SK-N-SH (cell line): ENCODE measurements around the gene SARDH. TPM values are rescaled to one million over a fixed set of nuclear protein-coding genes. Genes with fewer than 3 reads are reported as not detected.

Source experiments
- CTCF ChIA-PET: fragments of 300-600, 350-600 bp; formaldehyde crosslinking; extraction: SDS; loops from one replicate; lab custom pipeline; 2021; lab: Yijun Ruan, JAX
- POLR2A ChIA-PET: fragments of 350-600 bp; sonication (Branson Sonifier 250); formaldehyde crosslinking; extraction: SDS; loops from one replicate; lab custom pipeline; 2020; ENCODE audit warnings: antibody characterized with exemption, inconsistent platforms; lab: Yijun Ruan, JAX
- DNase-seq: peaks from one replicate; pipeline ENCODE4 v3.0.0; 2012
- H2AFZ ChIP-seq: fragments of 200-600 bp; sonication (generic); 2 replicates; pipeline ENCODE4 v1.8.1; 2016; ENCODE audit warnings: antibody characterized with exemption, mild to moderate bottlenecking, low read depth
- H3F3A ChIP-seq: fragments of 200-600 bp; sonication (generic); replicated peaks from 2 replicates; pipeline ENCODE3; 2016; ENCODE audit warnings: antibody characterized with exemption, mild to moderate bottlenecking; ENCODE audit not compliant: insufficient read depth
- H3K27ac ChIP-seq, 2 experiments: fragments of 200-500 bp in 1 of 2; fragments of 200-600 bp in 1 of 2; sonication (Bioruptor generic) in 1 of 2; sonication (generic), shearing (Covaris generic) in 1 of 2; 2 replicates each; pipeline versions ENCODE4 v1.5.1 to v1.6.1; 2014 to 2016; ENCODE audit warnings: low read depth in 2 of 2, inconsistent platforms in 1 of 2, low read length in 1 of 2, mild to moderate bottlenecking in 1 of 2, mixed read lengths in 1 of 2
- H3K27me3 ChIP-seq: fragments of 200-600 bp; sonication (generic), shearing (Covaris generic); 2 replicates; pipeline ENCODE4 v1.6.1; 2016; ENCODE audit warnings: mixed run types; ENCODE audit not compliant: insufficient read depth
- H3K36me3 ChIP-seq, 2 experiments: fragments of 200-500 bp in 1 of 2; fragments of 200-600 bp in 1 of 2; sonication (Bioruptor generic) in 1 of 2; sonication (generic) in 1 of 2; replicated peaks in 1 of 2; 2 replicates each; pipeline versions ENCODE3 to v1.5.1; 2014 to 2016; ENCODE audit warnings: low read length in 1 of 2, mild to moderate bottlenecking in 1 of 2; ENCODE audit not compliant: insufficient read depth in 2 of 2, control insufficient read depth in 1 of 2
- H3K4me1 ChIP-seq, 2 experiments: fragments of 200-500 bp in 1 of 2; fragments of 200-600 bp in 1 of 2; sonication (Bioruptor generic) in 1 of 2; sonication (generic), shearing (Covaris generic) in 1 of 2; 2 replicates each; pipeline versions ENCODE4 v1.5.1 to v1.6.1; 2014 to 2016; ENCODE audit warnings: low read depth in 1 of 2, low read length in 1 of 2, mixed run types in 1 of 2; ENCODE audit not compliant: insufficient read depth in 2 of 2, control insufficient read depth in 1 of 2
- H3K4me2 ChIP-seq: fragments of 200-600 bp; sonication (generic), shearing (Covaris generic); 2 replicates; pipeline ENCODE4 v1.6.1; 2017; ENCODE audit warnings: mixed run types
- H3K4me3 ChIP-seq, 2 experiments: fragments of 200-500 bp in 1 of 2; fragments of 200-600 bp in 1 of 2; sonication (Bioruptor generic) in 1 of 2; sonication (generic), shearing (Covaris generic) in 1 of 2; 2 replicates each; pipeline versions ENCODE4 v1.5.1 to v1.8.1; 2014 to 2016; ENCODE audit warnings: low read depth in 2 of 2, inconsistent platforms in 1 of 2, low read length in 1 of 2, mild to moderate bottlenecking in 1 of 2, mixed read lengths in 1 of 2, moderate library complexity in 1 of 2
- H3K79me2 ChIP-seq: fragments of 200-600 bp; sonication (generic); 2 replicates; pipeline ENCODE4 v1.8.1; 2017; ENCODE audit warnings: mild to moderate bottlenecking; ENCODE audit not compliant: insufficient read depth
- H3K9ac ChIP-seq: fragments of 200-600 bp; sonication (generic); 2 replicates; pipeline ENCODE4 v1.6.1; 2017; ENCODE audit warnings: mixed run types
- H3K9me2 ChIP-seq: fragments of 200-600 bp; sonication (generic); 2 replicates; pipeline ENCODE4 v1.6.1; 2017; ENCODE audit warnings: mixed run types
- H3K9me3 ChIP-seq: fragments of 200-600 bp; sonication (generic); 2 replicates; pipeline ENCODE4 v1.6.1; 2017; ENCODE audit warnings: mixed run types, mild to moderate bottlenecking, moderate library complexity
- H4K20me1 ChIP-seq: fragments of 200-600 bp; sonication (generic); 2 replicates; pipeline ENCODE4 v1.6.1; 2017; ENCODE audit warnings: mild to moderate bottlenecking, mixed run types; ENCODE audit not compliant: insufficient read depth
- EP300 ChIP-seq, 2 experiments: IDR thresholded peaks; 2 replicates each; pipeline versions ENCODE4 v1.4.0 to v1.6.1; 2012; ENCODE audit warnings: borderline replicate concordance in 1 of 2, low read depth in 1 of 2, low read length in 1 of 2
- FOSL2 ChIP-seq: IDR thresholded peaks from 2 replicates; pipeline ENCODE4 v1.4.0; 2012; ENCODE audit warnings: low read depth, mild to moderate bottlenecking, moderate library complexity, borderline replicate concordance
- FOXJ3 ChIP-seq: sonication (generic); formaldehyde crosslinking; IDR thresholded peaks from 2 replicates; pipeline ENCODE4 v1.5.1; 2020; ENCODE audit warnings: mild to moderate bottlenecking, missing genetic modification reagents
- FOXM1 ChIP-seq: IDR thresholded peaks from 2 replicates; pipeline ENCODE4 v1.4.0; 2012; ENCODE audit warnings: low read depth, mild to moderate bottlenecking
- GABPA ChIP-seq: IDR thresholded peaks from 2 replicates; pipeline ENCODE4 v1.4.0; 2012; ENCODE audit warnings: low read depth, mild to moderate bottlenecking
- GATA2 ChIP-seq: sonication (generic); formaldehyde crosslinking; IDR thresholded peaks from 2 replicates; pipeline ENCODE4 v1.5.0; 2020; ENCODE audit warnings: mild to moderate bottlenecking, missing genetic modification reagents
- JUND ChIP-seq: IDR thresholded peaks from 2 replicates; pipeline ENCODE4 v1.4.0; 2012
- MEF2A ChIP-seq: IDR thresholded peaks from 2 replicates; pipeline ENCODE4 v1.4.0; 2012; ENCODE audit warnings: low read depth, borderline replicate concordance
- MXI1 ChIP-seq: IDR thresholded peaks from 2 replicates; pipeline ENCODE4 v1.6.1; 2012; ENCODE audit warnings: mild to moderate bottlenecking, low read depth, low read length, improper control_type of control experiment
- NFIC ChIP-seq: IDR thresholded peaks from 2 replicates; pipeline ENCODE4 v1.4.0; 2012; ENCODE audit warnings: borderline replicate concordance
- POLR2AphosphoS5 ChIP-seq: IDR thresholded peaks from 2 replicates; pipeline ENCODE4 v1.6.1; 2012; ENCODE audit warnings: low read depth, low read length
- RAD21 ChIP-seq: IDR thresholded peaks from 2 replicates; pipeline ENCODE4 v1.6.1; 2012; ENCODE audit warnings: mild to moderate bottlenecking, low read length
- SIN3A ChIP-seq: IDR thresholded peaks from 2 replicates; pipeline ENCODE4 v1.6.1; 2012; ENCODE audit warnings: low read depth, mild to moderate bottlenecking, low read length, moderate library complexity, borderline replicate concordance
- SMC3 ChIP-seq: IDR thresholded peaks from 2 replicates; pipeline ENCODE4 v1.6.1; 2012; ENCODE audit warnings: low read depth, low read length, improper control_type of control experiment
- TCF12 ChIP-seq: IDR thresholded peaks from 2 replicates; pipeline ENCODE4 v1.4.0; 2012
- USF2 ChIP-seq: fragments of 150-350 bp; IDR thresholded peaks from 2 replicates; pipeline ENCODE4 v1.6.1; 2017; ENCODE audit warnings: antibody characterized with exemption, low read length, low read depth, borderline replicate concordance
- YY1 ChIP-seq: IDR thresholded peaks from 2 replicates; pipeline ENCODE4 v1.4.0; 2012; ENCODE audit warnings: low read depth, mild to moderate bottlenecking
- WGBS: methylation state at CpG from one replicate; pipeline ENCODE4 v1.1.6; 2017; ENCODE audit warnings: low lambda C conversion rate; 5-methylcytosine and 5-hydroxymethylcytosine counted together
- polyA plus RNA-seq, 3 experiments: library from polyadenylated mRNA; depleted of rRNA; stranded (reverse); fragments of >200 nt; gene quantifications; 2 replicates each; pipeline ENCODE4 v1.2.3, GENCODE V29; 2012

Gene SARDH
- polyA plus RNA-seq, 1 of the 3 experiments (the other 2 are of a cell fraction) = 5.9 TPM

GRCh38 chr9:133672503-133673257 lies 65.5 kb downstream of the SARDH start (continued):
- TF ChIP-seq USF2 (no peak), FOXJ3 (CRISPR knock-in tag) (no peak), MXI1 (no peak), GABPA (no peak), MEF2A (no peak), EP300 (IDR thresholded peaks at IDR 0.05; ENCODE audit: borderline replicate concordance in 1 of 2, low read depth in 1 of 2, low read length in 1 of 2) (no peak), NFIC (no peak), SIN3A (no peak)
- TF ChIP-seq, all 33 proteins: peak for 0

- H3K9me2 ChIP-seq = no peaks in the 10 kb centered on the region
- peaks cover 0 to 16% of the 10 kb centered on the region in 2 experiments; a peak in 1 of 4 replicates for H3K4me1 ChIP-seq
- no peak overlapping the region for H3K9ac ChIP-seq
- H3K4me3 ChIP-seq = no peak overlapping the region
- DNase-seq = no peak
- no peak for TF ChIP-seq GATA2
- TF ChIP-seq RAD21 = no peak
- TF ChIP-seq TCF12 = no peak
- TF ChIP-seq YY1 = no peak
- TF ChIP-seq POLR2AphosphoS5 = no peak
- TF ChIP-seq JUND = no peak
- no peak for TF ChIP-seq FOSL2
- TF ChIP-seq SIN3A = no peak
- no peak for TF ChIP-seq FOXM1
- no peak for TF ChIP-seq USF2
- no peak for TF ChIP-seq SMC3
- H4K20me1 ChIP-seq = no peaks in the 10 kb centered on the region
- WGBS = 84% methylated on average over 19 of the region's 21 CpGs
- no peaks in the 10 kb centered on the region for H3K36me3 ChIP-seq
- POLR2A ChIA-PET = interaction anchor here (0.5 to 1.0 kb wide), 3 partner anchors 9 to 305 kb away, joined by 3 to 4 read pairs (median 3); no protein-coding TSS in a partner anchor
- H3K4me2 ChIP-seq = no peak overlapping the region
- CTCF ChIA-PET = interaction anchor here (0.9 to 1.6 kb wide), 4 partner anchors 9 to 323 kb away, joined by 3 to 6 read pairs (median 4); no protein-coding TSS in a partner anchor
- no peaks in the 10 kb centered on the region for H3F3A ChIP-seq
- no peaks in the 10 kb centered on the region for H3K27me3 ChIP-seq
- H3K79me2 ChIP-seq = no peaks in the 10 kb centered on the region
- no peak overlapping the region for H2AFZ ChIP-seq
- H3K9me3 ChIP-seq = no peaks in the 10 kb centered on the region
- no peak overlapping the region; a peak in 1 of 4 replicates for H3K27ac ChIP-seq
Observed at GRCh38 chr9:133671371-133671770, 66.8 kb downstream of the SARDH start.
